T-helper 22 cell (primary cell): Measurements from ENCODE around the gene MYL1.

Source experiments
- DNase-seq: peaks from one replicate; pipeline ENCODE4 v3.0.0-alpha.2; 2020; ENCODE audit warnings: low read depth

Gene MYL1

GRCh38 chr2:210267698-210268097, 47.3 kb downstream of the MYL1 start:
- no peak for DNase-seq

GRCh38 chr2:210264282-210264681, 50.7 kb downstream of the MYL1 start:
- no peak for DNase-seq

GRCh38 chr2:210263841-210264240, 51.1 kb downstream of the MYL1 start:
- no peak for DNase-seq

GRCh38 chr2:210262036-210262435, 52.9 kb downstream of the MYL1 start:
- DNase-seq: no peak

- DNase-seq: no peak
These were observed 55.3 kb downstream of the MYL1 start for GRCh38 chr2:210259687-210260086.

- DNase-seq: no peak
These were observed 62.0 kb downstream of the MYL1 start for GRCh38 chr2:210252699-210253606.

GRCh38 chr2:210250622-210251021, 64.4 kb downstream of the MYL1 start:
- no peak for DNase-seq
